GM06990 (cell line): Measurements from ENCODE around the gene MGST3.

ENCODE experiments used
- DNase-seq: peaks from one replicate; pipeline ENCODE4 v3.0.0-alpha.2; 2011; ENCODE audit not compliant: insufficient read length; ENCODE audit errors: extremely low read depth
- H3K27me3 ChIP-seq: replicated peaks from 2 replicates; pipeline ENCODE4 v1.6.0; 2011; ENCODE audit warnings: low read length; ENCODE audit not compliant: control insufficient read depth, insufficient read depth
- H3K36me3 ChIP-seq: 2 replicates; pipeline ENCODE4 v1.5.1; 2011; ENCODE audit warnings: low read length; ENCODE audit not compliant: control insufficient read depth, insufficient read depth
- H3K4me3 ChIP-seq: replicated peaks from 2 replicates; pipeline ENCODE4 v1.5.1; 2011; ENCODE audit warnings: low read depth, mild to moderate bottlenecking, control low read depth, low read length
- TF ChIP-seq, protein P1 (sequence below): IDR thresholded peaks from 2 replicates; pipeline ENCODE4 v1.5.1; 2011; ENCODE audit warnings: low read length, control low read depth, mild to moderate bottlenecking, inconsistent platforms; ENCODE audit not compliant: insufficient read depth, poor library complexity, severe bottlenecking

The MGST3 gene

DNA sequence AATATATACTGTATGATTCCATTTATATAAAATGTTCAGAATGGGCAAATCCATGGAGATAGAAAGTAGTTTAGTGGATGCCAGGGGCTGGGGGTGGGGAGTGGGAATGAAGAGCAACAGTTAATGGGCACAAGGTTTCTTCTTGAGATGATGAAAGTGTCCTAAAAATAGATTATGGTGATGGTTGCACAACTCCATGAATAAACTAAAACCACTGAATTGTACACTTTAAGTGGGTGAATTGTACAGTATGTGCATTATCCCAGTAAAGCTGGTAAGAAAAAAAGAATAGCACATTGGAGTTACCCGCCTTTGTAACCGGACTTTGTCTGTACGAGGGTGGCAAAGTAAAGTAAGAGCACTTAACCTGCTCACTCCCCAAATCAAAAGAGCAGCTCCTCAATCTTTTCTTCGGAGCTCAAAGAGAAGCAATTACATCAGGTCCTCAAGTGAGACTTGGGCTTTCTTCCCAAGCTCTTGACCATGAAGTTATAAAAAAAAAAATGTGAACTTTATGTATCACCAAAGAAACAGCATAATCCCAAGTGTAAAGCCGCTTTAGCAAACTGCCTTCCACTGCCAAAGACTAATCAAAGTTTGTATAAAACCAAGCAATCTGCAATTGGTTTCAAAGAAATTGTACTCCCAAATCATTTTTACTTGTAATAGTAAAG, 35.3 kb downstream of the MGST3 start:
- peaks cover 25% of the 10 kb centered on the region for H3K36me3 ChIP-seq
- DNase-seq: no peak
- TF ChIP-seq, protein P1, sequence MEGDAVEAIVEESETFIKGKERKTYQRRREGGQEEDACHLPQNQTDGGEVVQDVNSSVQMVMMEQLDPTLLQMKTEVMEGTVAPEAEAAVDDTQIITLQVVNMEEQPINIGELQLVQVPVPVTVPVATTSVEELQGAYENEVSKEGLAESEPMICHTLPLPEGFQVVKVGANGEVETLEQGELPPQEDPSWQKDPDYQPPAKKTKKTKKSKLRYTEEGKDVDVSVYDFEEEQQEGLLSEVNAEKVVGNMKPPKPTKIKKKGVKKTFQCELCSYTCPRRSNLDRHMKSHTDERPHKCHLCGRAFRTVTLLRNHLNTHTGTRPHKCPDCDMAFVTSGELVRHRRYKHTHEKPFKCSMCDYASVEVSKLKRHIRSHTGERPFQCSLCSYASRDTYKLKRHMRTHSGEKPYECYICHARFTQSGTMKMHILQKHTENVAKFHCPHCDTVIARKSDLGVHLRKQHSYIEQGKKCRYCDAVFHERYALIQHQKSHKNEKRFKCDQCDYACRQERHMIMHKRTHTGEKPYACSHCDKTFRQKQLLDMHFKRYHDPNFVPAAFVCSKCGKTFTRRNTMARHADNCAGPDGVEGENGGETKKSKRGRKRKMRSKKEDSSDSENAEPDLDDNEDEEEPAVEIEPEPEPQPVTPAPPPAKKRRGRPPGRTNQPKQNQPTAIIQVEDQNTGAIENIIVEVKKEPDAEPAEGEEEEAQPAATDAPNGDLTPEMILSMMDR: no peak
- no peak overlapping the region for H3K4me3 ChIP-seq
- H3K27me3 ChIP-seq: no peaks in the 10 kb centered on the region

DNA sequence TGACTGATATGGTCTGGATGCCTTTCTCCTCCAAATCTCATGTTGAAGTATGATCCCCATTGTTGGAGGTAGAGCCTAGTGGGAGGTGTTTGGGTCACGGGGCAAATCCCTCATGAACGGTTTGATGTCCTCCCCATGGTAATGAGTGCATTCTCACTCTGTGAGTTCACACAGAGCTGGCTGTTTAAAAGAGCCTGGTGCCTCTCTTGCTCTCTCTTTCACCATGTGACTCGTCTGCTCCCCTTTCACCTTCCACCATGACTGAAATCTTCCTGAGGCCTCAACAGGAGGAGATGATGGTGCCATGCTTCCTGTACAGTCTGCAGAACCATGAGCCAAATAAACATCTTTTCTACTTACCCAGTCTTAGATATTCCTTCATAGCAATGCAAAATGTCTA, 37.1 kb downstream of the MGST3 start:
- H3K4me3 ChIP-seq: no peak overlapping the region
- TF ChIP-seq, protein P1: no peak
- no peak for DNase-seq
- H3K36me3 ChIP-seq: peaks cover 17% of the 10 kb centered on the region
- no peaks in the 10 kb centered on the region for H3K27me3 ChIP-seq

DNA sequence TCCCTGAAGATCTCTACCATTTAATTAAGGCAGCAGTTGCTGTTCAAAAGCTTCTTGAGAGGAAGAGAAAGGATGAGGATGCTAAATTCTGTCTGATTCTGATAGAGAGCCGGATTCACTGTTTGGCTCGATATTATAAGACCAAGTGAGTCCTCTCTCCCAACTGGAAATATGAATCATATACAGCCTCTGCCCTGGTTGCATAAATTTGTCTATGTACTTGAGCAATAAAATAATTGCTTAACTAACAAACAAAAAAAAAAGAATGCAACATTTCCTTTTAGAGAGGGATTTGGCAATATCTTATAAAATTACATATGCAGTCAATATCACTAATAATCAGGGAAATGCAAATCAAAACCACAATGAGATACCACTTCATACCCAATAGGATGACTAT, 40.5 kb downstream of the MGST3 start:
- Histone ChIP-seq H3K36me3 (peaks cover 11% of the 10 kb centered on the region), H3K27me3 (no peaks in the 10 kb centered on the region), H3K4me3 (no peak overlapping the region)
- TF ChIP-seq, protein P1: no peak
- DNase-seq: no peak

DNA sequence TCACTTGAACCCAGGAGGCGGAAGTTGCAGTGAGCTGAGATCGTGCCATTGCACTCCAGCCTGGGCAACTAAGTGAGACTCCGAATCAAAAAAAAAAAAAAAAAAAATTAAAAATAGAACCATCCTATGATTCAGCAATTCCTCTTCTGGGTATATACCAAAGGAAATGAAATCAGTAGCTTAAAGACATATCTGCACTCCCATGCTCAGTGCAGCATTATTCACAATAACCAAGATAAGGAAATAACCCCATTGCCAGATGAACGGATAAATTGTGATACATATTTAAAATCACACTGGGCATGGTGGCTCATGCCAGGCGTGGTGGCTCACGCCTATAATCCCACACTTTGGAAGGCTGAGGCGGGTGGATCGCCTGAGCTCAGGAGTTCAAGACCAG, 43.6 kb downstream of the MGST3 start:
- TF ChIP-seq, protein P1: no peak
- H3K36me3 ChIP-seq: peaks cover 6% of the 10 kb centered on the region
- no peaks in the 10 kb centered on the region for H3K27me3 ChIP-seq
- H3K4me3 ChIP-seq: no peak overlapping the region
- DNase-seq: no peak

DNA sequence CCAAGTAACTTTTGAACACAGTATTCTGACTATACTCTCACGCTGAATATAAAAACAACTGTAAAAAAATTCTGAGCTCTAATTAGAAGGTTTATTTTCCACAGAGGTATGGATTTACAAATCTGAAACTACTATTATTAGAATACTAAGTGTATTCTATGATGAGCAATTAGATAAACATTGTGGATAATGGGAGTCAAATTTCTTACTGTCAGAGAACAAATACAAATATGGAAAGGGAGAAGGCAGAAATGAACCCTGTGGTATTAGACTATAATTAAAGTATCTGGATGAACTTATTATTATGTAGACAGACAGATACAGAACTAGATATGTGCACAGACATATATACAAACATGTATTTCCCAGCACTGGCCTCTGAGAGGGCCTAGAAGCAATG, 44.8 kb downstream of the MGST3 start:
- peaks cover 8% of the 10 kb centered on the region for H3K36me3 ChIP-seq
- TF ChIP-seq, protein P1: no peak
- no peaks in the 10 kb centered on the region for H3K27me3 ChIP-seq
- no peak for DNase-seq
- H3K4me3 ChIP-seq: no peak overlapping the region

DNA sequence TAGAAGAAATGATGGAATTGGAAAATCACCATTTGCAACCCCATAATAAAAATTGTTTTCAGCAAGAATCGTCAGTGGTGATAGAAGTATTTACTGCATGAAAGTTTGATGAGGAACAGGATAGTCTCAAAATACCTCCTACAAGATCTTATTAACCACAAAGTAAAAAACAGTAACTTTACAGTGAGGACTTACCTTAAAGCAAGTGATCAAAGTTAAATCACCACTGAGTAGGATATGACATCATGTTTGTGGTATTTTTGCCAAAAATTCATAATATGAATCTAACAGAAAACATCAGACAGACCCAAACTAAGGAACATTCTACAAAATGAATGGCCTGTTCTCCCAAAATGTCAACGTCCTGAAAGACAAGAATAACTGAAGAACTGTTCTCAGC, 47.5 kb downstream of the MGST3 start:
- H3K36me3 ChIP-seq: peaks cover 10% of the 10 kb centered on the region
- DNase-seq: no peak

More for the DNA sequence above, 47.5 kb downstream of the MGST3 start:
- no peaks in the 10 kb centered on the region for H3K27me3 ChIP-seq
- TF ChIP-seq, protein P1: no peak
- H3K4me3 ChIP-seq: no peak overlapping the region
